ENCODE measurements around the gene ATP4B.

ATP4B gene

GRCh38 chr13:113657851-113658741 is at the start of gene ATP4B:
Gene ATP4B (minus strand): TSS chr13:113658198. CDS start chr13:113658144, 54 bp downstream.
- DNase-seq (ENCODE audit: low read depth) = no peak

DNA sequence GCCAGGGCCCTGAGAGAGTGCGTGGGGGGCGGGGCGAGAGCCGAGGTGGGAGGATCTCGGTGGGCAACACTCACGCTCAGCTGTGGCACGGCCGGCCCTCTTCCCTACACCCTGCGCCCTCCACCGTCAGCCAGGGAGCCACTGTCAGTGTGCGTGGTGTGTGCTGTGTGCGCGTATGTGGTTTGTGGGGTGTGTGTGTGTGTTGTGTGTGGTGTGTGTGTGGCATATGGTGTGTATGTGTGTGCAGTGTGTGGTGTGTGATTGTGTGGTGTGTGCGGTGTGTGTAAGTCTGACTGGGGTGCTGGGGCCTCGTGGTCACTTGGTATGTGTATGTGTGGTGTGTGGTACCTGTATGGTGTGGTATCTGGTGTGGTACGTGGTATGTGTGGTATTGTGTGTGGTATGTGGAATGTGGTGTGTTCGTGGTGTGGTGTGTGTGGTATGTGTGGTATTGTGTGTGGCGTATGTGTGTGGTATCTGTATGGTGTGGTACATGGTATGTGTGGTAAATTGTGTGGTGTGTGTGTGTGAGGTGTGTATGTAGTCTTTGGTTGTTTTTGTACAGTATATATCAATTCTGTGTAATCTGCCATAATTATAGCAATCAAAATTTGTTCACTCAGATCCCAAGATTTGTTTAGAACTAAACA is 14.1 kb upstream of the ATP4B start:
- no peak for DNase-seq (ENCODE audit: low read depth)

- no peak for DNase-seq (ENCODE audit: low read depth)
Measured at GRCh38 chr13:113671066-113672001, 13.3 kb upstream of the ATP4B start.

DNA sequence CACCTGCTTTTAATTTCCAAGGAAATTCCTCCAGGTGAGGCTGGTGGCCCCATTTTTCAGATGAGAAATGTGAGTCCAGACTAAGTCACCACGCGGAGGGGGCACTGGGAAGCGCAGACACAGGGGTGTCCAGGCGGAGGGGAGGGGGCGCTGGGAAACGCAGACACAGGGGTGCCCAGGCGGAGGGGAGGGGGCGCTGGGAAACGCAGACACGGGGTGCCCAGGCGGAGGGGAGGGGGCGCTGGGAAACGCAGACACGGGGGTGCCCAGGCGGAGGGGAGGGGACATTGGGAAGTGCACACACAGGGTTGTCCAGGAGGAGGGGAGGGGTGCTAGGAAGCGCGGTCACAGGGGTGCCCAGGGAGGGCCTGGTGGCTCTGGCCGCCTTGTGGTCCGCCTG is 12.5 kb upstream of the ATP4B start:
- no peak for DNase-seq (ENCODE audit: low read depth)

- DNase-seq (ENCODE audit: low read depth) = no peak
Measured at GRCh38 chr13:113669755-113670341, 11.8 kb upstream of the ATP4B start.

GRCh38 chr13:113669231-113669754 is 11.3 kb upstream of the ATP4B start:
- no peak for DNase-seq (ENCODE audit: low read depth)

DNA sequence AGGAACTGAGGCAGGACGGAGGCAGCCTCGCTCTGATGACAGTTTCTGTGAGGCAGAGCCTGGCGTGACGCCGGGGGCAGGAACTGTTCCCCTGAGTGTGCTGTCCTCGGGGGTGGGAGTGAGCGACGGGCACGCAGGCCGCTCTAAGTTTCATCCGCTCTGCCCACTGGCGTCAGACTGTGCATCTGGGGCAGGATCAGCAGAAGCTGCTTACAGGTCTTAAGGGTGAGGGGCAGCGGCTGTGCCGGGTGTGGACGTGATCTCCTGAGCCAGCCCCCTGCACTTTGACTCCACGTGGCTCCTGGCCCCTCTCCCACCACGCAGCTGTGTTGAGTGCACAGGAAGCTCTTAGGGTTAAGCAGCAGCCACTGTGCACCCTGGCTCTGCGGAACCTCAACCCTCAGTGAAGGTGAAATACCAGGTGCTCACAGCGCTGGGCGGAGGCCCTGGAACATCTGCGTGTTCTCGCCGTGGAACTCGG is 10.5 kb upstream of the ATP4B start:
- no peak for DNase-seq (ENCODE audit: low read depth)

GRCh38 chr13:113667771-113668490 is 9.9 kb upstream of the ATP4B start:
- DNase-seq (ENCODE audit: low read depth) = no peak

GRCh38 chr13:113666951-113667701 is 9.1 kb upstream of the ATP4B start, which contains the start of gene GRK1:
Gene GRK1 (plus strand): TSS chr13:113667219. CDS start chr13:113667387, 168 bp downstream.
- no peak for DNase-seq (ENCODE audit: low read depth)

DNA sequence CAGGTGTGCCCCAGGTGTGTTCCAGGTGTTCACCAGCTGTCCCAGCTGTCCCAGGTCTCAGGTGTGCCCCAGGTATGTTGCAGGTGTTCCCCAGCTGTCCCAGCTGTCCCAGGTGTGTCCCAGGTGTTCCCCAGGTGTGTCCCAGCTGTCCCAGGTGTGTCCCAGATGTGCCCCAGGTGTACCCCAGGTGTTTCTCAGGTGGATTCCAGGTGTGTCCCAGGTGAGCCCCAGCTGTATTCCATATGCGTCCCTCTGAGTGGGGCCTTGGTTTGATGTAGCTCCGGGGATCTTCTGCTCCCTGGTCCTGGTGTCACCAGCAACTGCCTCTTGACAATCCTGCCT is 8.3 kb upstream of the ATP4B start:
- DNase-seq (ENCODE audit: low read depth) = no peak

GRCh38 chr13:113665597-113666328 is 7.8 kb upstream of the ATP4B start:
- no peak for DNase-seq (ENCODE audit: low read depth)

GRCh38 chr13:113664751-113665596 is 7.0 kb upstream of the ATP4B start:
- DNase-seq (ENCODE audit: low read depth) = no peak

DNA sequence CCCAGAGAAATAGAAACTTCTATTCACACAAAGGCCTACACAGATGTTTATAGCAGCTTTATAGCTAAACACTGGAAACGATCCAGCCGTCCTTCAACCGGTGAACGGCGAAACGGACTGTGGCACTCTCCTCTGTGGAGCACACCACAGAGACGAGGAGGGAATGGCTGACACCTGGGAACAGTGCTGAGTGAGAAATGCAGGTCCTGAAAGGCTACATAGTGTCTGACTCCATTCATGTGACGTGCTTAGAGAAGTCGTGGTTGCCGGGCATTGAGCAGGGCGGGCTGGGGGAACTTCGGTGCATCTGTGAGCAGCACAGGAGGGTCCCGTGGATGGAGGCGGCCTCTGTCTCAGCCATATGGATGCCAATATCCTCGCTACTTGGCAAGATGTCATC is 5.9 kb upstream of the ATP4B start:
- no peak for DNase-seq (ENCODE audit: low read depth)

- no peak for DNase-seq (ENCODE audit: low read depth)
Measured at GRCh38 chr13:113661509-113661908, 3.5 kb upstream of the ATP4B start.

GRCh38 chr13:113660066-113660465 is 2.1 kb upstream of the ATP4B start:
- DNase-seq (ENCODE audit: low read depth) = no peak

GRCh38 chr13:113659337-113659736 is 1.3 kb upstream of the ATP4B start:
- no peak for DNase-seq (ENCODE audit: low read depth)

DNA sequence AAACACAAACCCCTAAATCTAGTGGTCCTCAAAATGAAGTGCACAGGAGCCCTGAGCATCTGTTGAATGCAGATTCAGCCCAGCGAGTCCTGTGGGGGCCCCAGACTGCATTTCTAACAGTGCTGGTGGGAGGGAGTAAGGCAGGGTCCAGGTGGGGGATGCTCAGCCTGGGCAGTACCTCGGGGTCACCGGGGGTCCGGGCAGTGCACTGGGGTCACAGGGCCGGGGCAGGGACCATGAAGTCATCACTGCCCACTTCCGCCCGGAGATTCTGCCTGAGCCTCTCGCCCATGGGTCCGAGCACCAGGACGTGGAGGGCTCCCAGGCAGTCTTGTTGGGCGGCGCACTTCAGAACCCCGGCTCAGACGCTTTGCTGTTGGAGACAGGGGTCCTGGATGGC is 838 bp upstream of the ATP4B start:
- DNase-seq (ENCODE audit: low read depth) = no peak
